Adipocyte (in vitro differentiated cells): ENCODE results near the gene SCGB3A2.

ENCODE experiments used
- DNase-seq: peaks from one replicate; pipeline ENCODE4 v3.0.0-alpha.2; 2015; ENCODE audit warnings: low read depth
- H3K27me3 ChIP-seq: replicated peaks from 2 replicates; pipeline ENCODE4 v1.7.0; 2013; ENCODE audit warnings: mild to moderate bottlenecking, low read length, moderate library complexity; ENCODE audit not compliant: control insufficient read depth, insufficient read depth
- H3K36me3 ChIP-seq: 2 replicates; pipeline ENCODE4 v1.7.0; 2013; ENCODE audit warnings: low read length, mild to moderate bottlenecking, moderate library complexity; ENCODE audit not compliant: control insufficient read depth, insufficient read depth, severe bottlenecking
- H3K4me1 ChIP-seq: 2 replicates; pipeline ENCODE4 v1.7.0; 2013; ENCODE audit warnings: mild to moderate bottlenecking, low read length, moderate library complexity; ENCODE audit not compliant: control insufficient read depth, insufficient read depth
- H3K4me3 ChIP-seq: 2 replicates; pipeline ENCODE4 v1.7.0; 2013; ENCODE audit warnings: mild to moderate bottlenecking, low read length, moderate library complexity
- H3K9ac ChIP-seq: 2 replicates; pipeline ENCODE4 v1.7.0; 2013; ENCODE audit warnings: mild to moderate bottlenecking, low read length, moderate library complexity
- H3K9me3 ChIP-seq: 2 replicates; pipeline ENCODE4 v1.7.0; 2013; ENCODE audit warnings: mild to moderate bottlenecking, low read length, moderate library complexity; ENCODE audit not compliant: control insufficient read depth

Gene SCGB3A2

DNA sequence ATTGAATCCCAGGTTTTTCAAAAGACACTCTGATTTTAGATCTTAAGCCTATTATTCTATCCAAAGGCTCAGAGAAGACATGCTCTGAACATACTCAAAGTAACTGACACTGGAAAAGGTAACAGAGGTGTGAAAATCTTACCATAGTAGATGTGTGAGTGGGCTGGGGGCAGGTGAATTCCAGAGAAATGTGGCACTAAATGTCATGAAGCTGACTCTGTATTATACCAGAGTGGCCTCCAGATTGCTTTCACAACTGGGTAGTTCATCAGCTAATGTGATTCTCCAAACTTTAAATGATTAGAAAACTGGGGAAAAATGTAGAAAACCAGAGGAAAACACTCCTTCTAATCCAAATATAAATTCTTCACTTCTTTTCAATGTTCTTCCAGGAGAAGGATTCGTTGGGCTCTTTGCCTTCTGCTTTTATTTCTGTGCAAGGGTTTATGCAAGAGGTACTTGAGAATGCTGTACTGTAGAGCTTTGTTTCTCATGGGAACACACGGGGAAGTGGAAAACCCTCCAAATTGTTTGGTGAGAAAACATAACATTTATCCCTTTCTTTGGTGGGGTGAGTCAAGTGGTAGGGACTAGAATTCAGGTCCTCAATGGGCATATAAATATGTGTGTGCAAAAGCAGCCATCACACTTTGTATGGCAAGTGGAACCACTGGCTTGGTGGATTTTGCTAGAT, at the start of gene SCGB3A2:
Gene SCGB3A2, plus strand, starts transcription at position 646 of the 694 bp plus-strand sequence. CDS start 93 bp downstream, outside the sequence.
- DNase-seq: no peak
- H3K4me3 ChIP-seq: no peak within 1 kb of the TSS
- H3K36me3 ChIP-seq: no peaks in the 10 kb centered on the region
- H3K9me3 ChIP-seq: no peaks in the 10 kb centered on the region
- peaks cover 40% of the 10 kb centered on the region for H3K27me3 ChIP-seq
- H3K4me1 ChIP-seq: no peaks in the 10 kb centered on the region
- H3K9ac ChIP-seq: no peak within 1 kb of the TSS

DNA sequence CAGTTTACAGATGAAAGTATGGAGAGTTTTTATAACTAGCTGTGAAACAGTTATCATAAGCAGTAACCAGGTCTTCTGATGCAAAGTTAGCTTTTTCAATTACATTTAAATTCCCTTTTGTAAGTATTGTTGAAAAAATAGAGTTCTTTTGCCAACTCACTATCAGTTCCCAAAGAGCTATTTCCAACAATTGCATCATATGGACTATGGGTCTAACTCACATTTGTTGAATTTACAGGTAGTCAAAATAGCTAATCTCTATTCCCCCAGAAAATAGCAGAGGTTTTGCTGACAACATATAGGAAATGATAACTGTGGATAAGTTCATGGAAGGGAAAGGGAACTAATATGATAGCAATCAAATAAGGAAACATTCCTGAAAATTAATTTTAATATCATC, 48.5 kb upstream of the SCGB3A2 start:
- Histone ChIP-seq H3K36me3 (no peaks in the 10 kb centered on the region), H3K4me3 (no peak overlapping the region), H3K4me1 (no peaks in the 10 kb centered on the region), H3K9ac (no peak overlapping the region), H3K9me3 (no peaks in the 10 kb centered on the region), H3K27me3 (peaks cover 16% of the 10 kb centered on the region)
- peak; percentile 4 for DNase-seq

DNA sequence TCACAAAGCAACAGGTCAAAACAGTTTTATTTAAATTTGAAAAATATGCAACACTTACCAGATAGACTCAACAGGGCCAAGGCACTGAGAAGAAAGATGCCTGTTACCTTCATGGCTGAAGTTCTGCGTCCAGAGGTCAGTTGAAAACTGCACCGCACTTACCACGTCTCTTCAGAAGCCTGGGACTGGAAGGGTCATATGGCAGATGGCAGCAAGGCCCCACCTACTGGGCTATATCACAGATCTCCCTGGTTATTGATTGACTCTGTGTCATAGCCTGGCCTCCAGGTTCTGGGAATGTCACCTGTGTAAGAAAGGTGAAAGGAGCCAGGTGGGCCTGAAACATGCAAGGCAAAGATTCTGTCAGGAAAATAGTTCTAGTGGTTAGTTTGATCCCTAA, 47.0 kb upstream of the SCGB3A2 start, which contains the start of gene SPINK1:
Gene SPINK1, minus strand, starts transcription at position 207 of the 400 bp plus-strand sequence. Its CDS starts 94 bp downstream, at position 113.
- no peak within 1 kb of the TSS for H3K4me3 ChIP-seq
- no peak within 1 kb of the TSS for H3K9ac ChIP-seq
- H3K36me3 ChIP-seq: no peaks in the 10 kb centered on the region
- H3K27me3 ChIP-seq: peaks cover 16% of the 10 kb centered on the region
- H3K9me3 ChIP-seq: no peaks in the 10 kb centered on the region
- H3K4me1 ChIP-seq: no peaks in the 10 kb centered on the region
- no peak for DNase-seq

DNA sequence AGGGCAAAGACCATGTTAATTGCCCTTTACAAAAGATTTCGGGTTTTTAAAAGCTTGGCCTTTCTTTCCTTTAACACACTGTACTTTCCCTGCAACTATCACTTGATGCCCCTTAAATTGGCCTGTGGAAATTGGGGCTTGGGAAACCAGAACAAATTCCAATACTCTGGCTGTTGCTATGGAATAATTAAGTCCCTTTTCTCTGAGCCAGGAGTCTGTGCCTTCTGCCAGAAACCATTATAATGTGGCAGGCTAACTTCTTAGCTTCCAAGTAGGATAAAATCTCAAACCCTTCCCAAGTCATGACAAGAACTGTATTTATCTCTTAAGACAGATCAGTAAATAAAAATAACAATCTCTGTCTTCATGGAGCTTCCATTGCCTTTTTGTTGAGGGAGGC, 46.0 kb upstream of the SCGB3A2 start:
- peaks cover 13% of the 10 kb centered on the region for H3K27me3 ChIP-seq
- no peak for DNase-seq
- H3K36me3 ChIP-seq: no peaks in the 10 kb centered on the region
- no peak overlapping the region for H3K9ac ChIP-seq
- H3K4me3 ChIP-seq: no peak overlapping the region
- no peaks in the 10 kb centered on the region for H3K9me3 ChIP-seq
- no peaks in the 10 kb centered on the region for H3K4me1 ChIP-seq

DNA sequence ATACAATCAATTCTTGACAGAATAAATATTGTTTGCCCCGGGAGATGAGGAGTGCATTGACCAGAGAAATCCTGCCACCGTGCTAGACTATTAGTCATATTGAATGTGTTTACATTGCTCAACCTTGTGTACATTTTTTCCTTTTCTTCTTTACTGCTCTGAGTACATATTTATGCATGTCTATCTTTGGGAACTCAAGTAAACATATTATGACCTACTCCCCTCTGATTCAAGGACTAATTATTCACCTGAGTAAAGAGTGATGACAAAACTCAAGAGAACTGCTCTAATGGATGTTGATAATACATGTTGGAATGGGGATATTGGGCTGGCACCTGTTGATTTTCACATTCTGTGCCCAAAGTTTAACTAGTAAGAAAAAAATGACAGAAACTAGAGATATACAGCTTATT, 43.1 kb upstream of the SCGB3A2 start:
- Histone ChIP-seq H3K4me3 (no peak overlapping the region), H3K9ac (no peak overlapping the region), H3K27me3 (peaks cover 6% of the 10 kb centered on the region), H3K36me3 (no peaks in the 10 kb centered on the region), H3K9me3 (no peaks in the 10 kb centered on the region), H3K4me1 (no peaks in the 10 kb centered on the region)
- peak; percentile 23 for DNase-seq

GRCh38 chr5:147836439-147836838, 42.1 kb upstream of the SCGB3A2 start:
- DNase-seq: peak; percentile 11

GRCh38 chr5:147842869-147843268, 35.6 kb upstream of the SCGB3A2 start:
- Histone ChIP-seq H3K4me1 (no peaks in the 10 kb centered on the region), H3K4me3 (no peak overlapping the region), H3K9me3 (no peaks in the 10 kb centered on the region), H3K9ac (no peak overlapping the region), H3K36me3 (no peaks in the 10 kb centered on the region), H3K27me3 (peaks cover 32% of the 10 kb centered on the region)
- no peak for DNase-seq

More at GRCh38 chr5:147836439-147836838, 42.1 kb upstream of the SCGB3A2 start:
- Histone ChIP-seq H3K4me1 (no peaks in the 10 kb centered on the region), H3K27me3 (peaks cover 6% of the 10 kb centered on the region), H3K4me3 (no peak overlapping the region), H3K9ac (no peak overlapping the region), H3K36me3 (no peaks in the 10 kb centered on the region), H3K9me3 (no peaks in the 10 kb centered on the region)

GRCh38 chr5:147844846-147845245, 33.7 kb upstream of the SCGB3A2 start:
- H3K9ac ChIP-seq: no peak overlapping the region
- peaks cover 39% of the 10 kb centered on the region for H3K27me3 ChIP-seq
- DNase-seq: no peak
- no peaks in the 10 kb centered on the region for H3K9me3 ChIP-seq
- no peaks in the 10 kb centered on the region for H3K4me1 ChIP-seq
- H3K4me3 ChIP-seq: no peak overlapping the region
- H3K36me3 ChIP-seq: no peaks in the 10 kb centered on the region

GRCh38 chr5:147845618-147846017, 32.9 kb upstream of the SCGB3A2 start:
- Histone ChIP-seq H3K4me3 (no peak overlapping the region), H3K27me3 (peaks cover 41% of the 10 kb centered on the region), H3K9me3 (no peaks in the 10 kb centered on the region)

GRCh38 chr5:147849226-147849625, 29.3 kb upstream of the SCGB3A2 start:
- H3K27me3 ChIP-seq: peaks cover 40% of the 10 kb centered on the region
- DNase-seq: no peak
- H3K9me3 ChIP-seq: no peaks in the 10 kb centered on the region
- no peaks in the 10 kb centered on the region for H3K4me1 ChIP-seq
- no peak overlapping the region for H3K4me3 ChIP-seq
- no peak overlapping the region for H3K9ac ChIP-seq
- no peaks in the 10 kb centered on the region for H3K36me3 ChIP-seq

More at GRCh38 chr5:147845618-147846017, 32.9 kb upstream of the SCGB3A2 start:
- H3K36me3 ChIP-seq: no peaks in the 10 kb centered on the region
- H3K9ac ChIP-seq: no peak overlapping the region
- DNase-seq: no peak
- no peaks in the 10 kb centered on the region for H3K4me1 ChIP-seq

- Histone ChIP-seq H3K4me3 (no peak overlapping the region), H3K27me3 (peaks cover 37% of the 10 kb centered on the region), H3K9ac (no peak overlapping the region), H3K4me1 (peaks cover 11% of the 10 kb centered on the region), H3K9me3 (no peaks in the 10 kb centered on the region), H3K36me3 (no peaks in the 10 kb centered on the region)
- no peak for DNase-seq
Measured at GRCh38 chr5:147851578-147851977, 26.9 kb upstream of the SCGB3A2 start.

DNA sequence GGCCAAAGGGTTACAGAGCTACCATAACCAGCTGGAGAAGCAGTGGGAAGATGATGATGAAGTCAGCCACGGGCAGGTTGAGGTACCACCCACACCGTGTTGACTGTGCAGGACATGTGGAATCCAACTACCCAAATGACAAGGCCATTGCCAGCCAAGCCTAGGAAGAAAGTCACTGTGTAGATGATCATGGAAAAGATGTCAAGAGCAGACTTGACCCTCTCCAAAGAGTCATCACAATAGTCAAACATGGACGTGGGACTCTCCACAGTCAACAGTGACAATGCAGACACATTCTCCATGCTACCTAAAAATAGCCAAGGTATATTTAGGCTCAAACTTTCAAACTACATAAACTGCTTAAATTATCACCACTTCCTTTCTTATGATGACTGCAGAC, 26.1 kb upstream of the SCGB3A2 start:
- H3K27me3 ChIP-seq: peaks cover 32% of the 10 kb centered on the region
- no peak for DNase-seq
- H3K9me3 ChIP-seq: no peaks in the 10 kb centered on the region
- H3K9ac ChIP-seq: no peak overlapping the region
- no peak overlapping the region for H3K4me3 ChIP-seq
- peaks cover 11% of the 10 kb centered on the region for H3K4me1 ChIP-seq
- no peaks in the 10 kb centered on the region for H3K36me3 ChIP-seq
